H9 (cell line): ENCODE data around the gene HDLBP. TPM values are rescaled to one million over a fixed set of nuclear protein-coding genes. Genes with fewer than 3 reads are reported as not detected.

Experiments
- DNase-seq: peaks from one replicate; pipeline ENCODE4 v3.0.0-alpha.2; 2017
- H2AFZ ChIP-seq: one replicate; pipeline ENCODE4 v1.6.1; 2013; ENCODE audit warnings: mild to moderate bottlenecking, low read length, control low read depth, moderate library complexity
- H2AK5ac ChIP-seq: 2 replicates; pipeline ENCODE4 v1.6.1; 2013; ENCODE audit warnings: low read length, control low read depth, mixed read lengths; ENCODE audit not compliant: insufficient read length
- H2BK120ac ChIP-seq: one replicate; pipeline ENCODE4 v1.6.1; 2013; ENCODE audit warnings: low read depth, mild to moderate bottlenecking, low read length, control low read depth, inconsistent platforms; ENCODE audit not compliant: poor library complexity, severe bottlenecking
- H2BK12ac ChIP-seq: 2 replicates; pipeline ENCODE4 v1.6.1; 2013; ENCODE audit warnings: low read length, control low read depth, mixed read lengths, low read depth; ENCODE audit not compliant: insufficient read length
- H2BK15ac ChIP-seq: 2 replicates; pipeline ENCODE4 v1.6.1; 2013; ENCODE audit warnings: low read depth, low read length, control low read depth
- H2BK20ac ChIP-seq: one replicate; pipeline ENCODE4 v1.6.1; 2013; ENCODE audit warnings: low read depth, mild to moderate bottlenecking, low read length, control low read depth, inconsistent platforms; ENCODE audit not compliant: poor library complexity, severe bottlenecking
- H2BK5ac ChIP-seq: 2 replicates; pipeline ENCODE4 v1.6.1; 2013; ENCODE audit warnings: low read length, control low read depth, mixed read lengths; ENCODE audit not compliant: insufficient read length
- H3K14ac ChIP-seq: 2 replicates; pipeline ENCODE4 v1.6.1; 2013; ENCODE audit warnings: low read length, control low read depth; ENCODE audit not compliant: insufficient read depth
- H3K18ac ChIP-seq: 2 replicates; pipeline ENCODE4 v1.6.1; 2013; ENCODE audit warnings: low read depth, mild to moderate bottlenecking, mixed read lengths, low read length, control low read depth; ENCODE audit not compliant: insufficient read length
- H3K23ac ChIP-seq: 2 replicates; pipeline ENCODE4 v1.6.1; 2013; ENCODE audit warnings: low read length, control low read depth, mixed read lengths, low read depth; ENCODE audit not compliant: insufficient read length
- H3K23me2 ChIP-seq: 2 replicates; pipeline ENCODE4 v1.6.1; 2013; ENCODE audit warnings: low read depth, mild to moderate bottlenecking, mixed read lengths, low read length, control low read depth; ENCODE audit not compliant: insufficient read length, poor library complexity, severe bottlenecking
- H3K27ac ChIP-seq: 2 replicates; pipeline ENCODE4 v1.5.1; 2013; ENCODE audit warnings: low read length, control low read depth, mixed read lengths, low read depth; ENCODE audit not compliant: insufficient read length
- H3K27me3 ChIP-seq: 2 replicates; pipeline ENCODE4 v1.6.1; 2013; ENCODE audit warnings: low read length, control low read depth, inconsistent platforms; ENCODE audit not compliant: insufficient read depth
- H3K4ac ChIP-seq: 2 replicates; pipeline ENCODE4 v1.6.1; 2013; ENCODE audit warnings: low read depth, mild to moderate bottlenecking, control low read depth, inconsistent platforms, low read length, moderate library complexity
- H3K4me1 ChIP-seq: 2 replicates; pipeline ENCODE4 v1.6.1; 2013; ENCODE audit warnings: low read length, control low read depth, inconsistent platforms; ENCODE audit not compliant: insufficient read depth
- H3K4me2 ChIP-seq: 2 replicates; pipeline ENCODE4 v1.6.1; 2013; ENCODE audit warnings: low read length, control low read depth, mixed read lengths; ENCODE audit not compliant: insufficient read length, insufficient read depth
- H3K56ac ChIP-seq: 2 replicates; pipeline ENCODE4 v1.6.1; 2013; ENCODE audit warnings: low read depth, mild to moderate bottlenecking, mixed read lengths, low read length, control low read depth; ENCODE audit not compliant: insufficient read length
- H3K79me1 ChIP-seq: 2 replicates; pipeline ENCODE4 v1.6.1; 2013; ENCODE audit warnings: low read depth, mild to moderate bottlenecking, moderate library complexity, low read length, control low read depth, inconsistent platforms; ENCODE audit not compliant: insufficient read depth, poor library complexity, severe bottlenecking
- H3K79me2 ChIP-seq: 2 replicates; pipeline ENCODE4 v1.6.1; 2013; ENCODE audit warnings: low read length, control low read depth, inconsistent platforms; ENCODE audit not compliant: insufficient read depth
- H3K9ac ChIP-seq: 2 replicates; pipeline ENCODE4 v1.6.1; 2013; ENCODE audit warnings: low read length, control low read depth, mixed read lengths; ENCODE audit not compliant: insufficient read length; ENCODE audit errors: extremely low read depth
- H3K9me3 ChIP-seq: one replicate; pipeline ENCODE4 v1.6.1; 2013; ENCODE audit warnings: low read depth, low read length, inconsistent platforms; ENCODE audit not compliant: control insufficient read depth
- H3T11ph ChIP-seq: one replicate; pipeline ENCODE4 v1.6.1; 2013; ENCODE audit warnings: mild to moderate bottlenecking, low read length, control low read depth, inconsistent platforms
- H4K20me1 ChIP-seq: one replicate; pipeline ENCODE4 v1.6.1; 2013; ENCODE audit not compliant: control insufficient read depth, insufficient read length, insufficient read depth
- H4K5ac ChIP-seq: 2 replicates; pipeline ENCODE4 v1.6.1; 2013; ENCODE audit warnings: low read depth, mild to moderate bottlenecking, mixed read lengths, low read length, control low read depth; ENCODE audit not compliant: insufficient read length
- H4K8ac ChIP-seq: replicated peaks from 2 replicates; pipeline ENCODE4 v1.6.1; 2013; ENCODE audit warnings: low read length, control low read depth, mixed read lengths, low read depth; ENCODE audit not compliant: insufficient read length
- H4K91ac ChIP-seq: 2 replicates; pipeline ENCODE4 v1.6.1; 2013; ENCODE audit warnings: low read depth, mild to moderate bottlenecking, moderate library complexity, mixed read lengths, low read length, control low read depth; ENCODE audit not compliant: insufficient read length
- H3K27ac Mint-ChIP-seq, 3 experiments: 2 replicates in 2 of 3; 3 replicates in 1 of 3; pipeline ENCODE4 v1.8.0; 2020 to 2021; ENCODE audit warnings: mixed read lengths in 3 of 3, mild to moderate bottlenecking in 1 of 3, moderate library complexity in 1 of 3
- H3K27me3 Mint-ChIP-seq: 2 replicates; pipeline ENCODE4 v1.8.0; 2021; ENCODE audit warnings: low read depth, mild to moderate bottlenecking, moderate library complexity, mixed read lengths
- H3K36me3 Mint-ChIP-seq, 3 experiments: 2 replicates in 2 of 3; 3 replicates in 1 of 3; pipeline ENCODE4 v1.8.0; 2020 to 2021; ENCODE audit warnings: low read depth in 3 of 3, mixed read lengths in 3 of 3; ENCODE audit not compliant: insufficient read depth in 1 of 3
- H3K4me1 Mint-ChIP-seq, 2 experiments: 2 replicates each; pipeline ENCODE4 v1.8.0; 2020; ENCODE audit warnings: mixed read lengths in 2 of 2
- H3K4me3 Mint-ChIP-seq, 2 experiments: 2 replicates in 1 of 2; 3 replicates in 1 of 2; pipeline ENCODE4 v1.8.0; 2020 to 2021; ENCODE audit warnings: mild to moderate bottlenecking in 2 of 2, mixed read lengths in 2 of 2, moderate library complexity in 1 of 2
- H3K9me3 Mint-ChIP-seq, 2 experiments: 2 replicates in 1 of 2; 3 replicates in 1 of 2; pipeline ENCODE4 v1.8.0; 2020; ENCODE audit warnings: mild to moderate bottlenecking in 2 of 2, mixed read lengths in 2 of 2, moderate library complexity in 1 of 2
- CTCF ChIP-seq: fragments of 200-600 bp; sonication (generic); conservative IDR thresholded peaks from 3 replicates; pipeline ENCODE4 v1.8.0; 2021; ENCODE audit warnings: antibody characterized with exemption, mild to moderate bottlenecking
- WGBS: extraction: QIAGEN DNeasy Blood & Tissue Kit; methylation state at CpG from one replicate; pipeline ENCODE4 v1.1.7; 2013; ENCODE audit warnings: missing lambda C conversion rate, low lambda C conversion rate, mixed read lengths; ENCODE audit not compliant: insufficient read length; ENCODE audit errors: extremely low coverage; 5-methylcytosine and 5-hydroxymethylcytosine counted together
- total RNA-seq: library from RNA; stranded (reverse); gene quantifications from 2 replicates; pipeline ENCODE4 v1.2.1, GENCODE V29; 2021

Gene HDLBP
- total RNA-seq, 1 experiment from 2014 or later = 364 TPM

- no peak overlapping the region for H3K9ac ChIP-seq
- TF ChIP-seq CTCF = no peak
- no peaks in the 10 kb centered on the region for H3K9me3 Mint-ChIP-seq
Observed at GRCh38 chr2:241187101-241187917, 128.2 kb downstream of the HDLBP start.

More at GRCh38 chr2:241187101-241187917, 128.2 kb downstream of the HDLBP start:
- Histone ChIP-seq H3K27ac (no peak overlapping the region), H3K27me3 (no peaks in the 10 kb centered on the region), H3K56ac (no peak overlapping the region), H3K4me2 (no peak overlapping the region), H3K23me2 (no peaks in the 10 kb centered on the region), H3K23ac (no peak overlapping the region), H2BK5ac (no peak overlapping the region), H3K9me3 (no peaks in the 10 kb centered on the region), H3K4ac (no peak overlapping the region), H4K8ac (no peak overlapping the region), H2BK15ac (no peak overlapping the region), H4K20me1 (no peaks in the 10 kb centered on the region), H3K18ac (no peak overlapping the region), H2BK20ac (no peak overlapping the region), H4K5ac (no peak overlapping the region), H3K14ac (no peak overlapping the region), H3K79me1 (no peaks in the 10 kb centered on the region), H3K4me1 (no peaks in the 10 kb centered on the region), H2AK5ac (no peak overlapping the region), H3T11ph (no peak overlapping the region), H2AFZ (no peak overlapping the region), H2BK12ac (no peak overlapping the region), H2BK120ac (no peak overlapping the region), H4K91ac (no peak overlapping the region), H3K79me2 (no peaks in the 10 kb centered on the region)
- Mint-ChIP-seq H3K36me3 (peaks cover 0 to 2% (median 0%) of the 10 kb centered on the region in 3 experiments; a peak in 1 of 7 replicates), H3K4me1 (peaks cover 8 to 13% of the 10 kb centered on the region in 2 experiments), H3K27ac (no peak overlapping the region), H3K4me3 (no peak overlapping the region), H3K27me3 (no peaks in the 10 kb centered on the region; the same call in 1 of the 2 replicates)
- DNase-seq = no peak
- WGBS = no CpG with 5 or more reads among the region's 14 CpGs
